Stomach (tissue), 4 donors: ENCODE measurements around the gene PPP1R9A.

ENCODE experiments used
- EP300 ChIP-seq: sonication (generic); formaldehyde crosslinking; IDR thresholded peaks from one replicate; pipeline ENCODE4 v1.6.1; 2017; ENCODE audit warnings: antibody characterized with exemption
- POLR2A ChIP-seq, 4 donors: fragments of 450-650 bp; IDR thresholded peaks; one replicate each; pipeline ENCODE4 v1.6.1; 2016; ENCODE audit warnings: antibody characterized with exemption in 4 of 4, control low read depth in 2 of 4, mild to moderate bottlenecking in 1 of 4, moderate library complexity in 1 of 4
- POLR2AphosphoS5 ChIP-seq, 3 donors: sonication (generic); formaldehyde crosslinking; IDR thresholded peaks; one replicate each; pipeline ENCODE4 v1.6.1; 2016; ENCODE audit warnings: antibody characterized with exemption in 3 of 3
- TF ChIP-seq, protein P1 (sequence below), 7 experiments: fragments of 450-650 bp in 4 of 7; fragments of 200-600 bp in 3 of 7; sonication (generic) in 3 of 7; IDR thresholded peaks; one replicate each; pipeline ENCODE4 v1.5.1; 2016 to 2019; ENCODE audit warnings: antibody characterized with exemption in 7 of 7, control low read depth in 2 of 7, mild to moderate bottlenecking in 1 of 7

DNA sequence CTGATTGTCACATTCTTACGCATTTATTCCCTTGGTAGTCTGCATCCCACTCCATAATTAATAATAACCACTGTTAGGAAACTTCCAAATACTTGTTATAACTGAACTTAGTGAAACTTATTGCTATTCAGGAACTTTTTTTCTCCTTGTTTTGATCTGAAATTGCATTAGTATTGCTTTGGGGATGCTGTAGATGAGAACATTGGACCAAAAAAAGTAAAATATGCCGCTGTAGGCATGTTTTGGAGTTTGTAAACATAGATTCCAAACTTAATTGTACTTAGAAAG is 1.7 kb downstream of the PPP1R9A start:
- TF ChIP-seq, protein P1, sequence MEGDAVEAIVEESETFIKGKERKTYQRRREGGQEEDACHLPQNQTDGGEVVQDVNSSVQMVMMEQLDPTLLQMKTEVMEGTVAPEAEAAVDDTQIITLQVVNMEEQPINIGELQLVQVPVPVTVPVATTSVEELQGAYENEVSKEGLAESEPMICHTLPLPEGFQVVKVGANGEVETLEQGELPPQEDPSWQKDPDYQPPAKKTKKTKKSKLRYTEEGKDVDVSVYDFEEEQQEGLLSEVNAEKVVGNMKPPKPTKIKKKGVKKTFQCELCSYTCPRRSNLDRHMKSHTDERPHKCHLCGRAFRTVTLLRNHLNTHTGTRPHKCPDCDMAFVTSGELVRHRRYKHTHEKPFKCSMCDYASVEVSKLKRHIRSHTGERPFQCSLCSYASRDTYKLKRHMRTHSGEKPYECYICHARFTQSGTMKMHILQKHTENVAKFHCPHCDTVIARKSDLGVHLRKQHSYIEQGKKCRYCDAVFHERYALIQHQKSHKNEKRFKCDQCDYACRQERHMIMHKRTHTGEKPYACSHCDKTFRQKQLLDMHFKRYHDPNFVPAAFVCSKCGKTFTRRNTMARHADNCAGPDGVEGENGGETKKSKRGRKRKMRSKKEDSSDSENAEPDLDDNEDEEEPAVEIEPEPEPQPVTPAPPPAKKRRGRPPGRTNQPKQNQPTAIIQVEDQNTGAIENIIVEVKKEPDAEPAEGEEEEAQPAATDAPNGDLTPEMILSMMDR (IDR thresholded peaks at IDR 0.05), result no peak
- TF ChIP-seq POLR2A (IDR thresholded peaks at IDR 0.05) (no peak), POLR2AphosphoS5 (IDR thresholded peaks at IDR 0.05) (no peak), EP300 (no peak)
